GM21367 (cell line): Measurements from ENCODE around the gene ASZ1.

Experiments
- ATAC-seq: cut with Tn5 transposase; IDR thresholded peaks from one replicate; pipeline ENCODE4 v1.9.1; 2021; ENCODE audit not compliant: unreplicated experiment

The ASZ1 gene

DNA sequence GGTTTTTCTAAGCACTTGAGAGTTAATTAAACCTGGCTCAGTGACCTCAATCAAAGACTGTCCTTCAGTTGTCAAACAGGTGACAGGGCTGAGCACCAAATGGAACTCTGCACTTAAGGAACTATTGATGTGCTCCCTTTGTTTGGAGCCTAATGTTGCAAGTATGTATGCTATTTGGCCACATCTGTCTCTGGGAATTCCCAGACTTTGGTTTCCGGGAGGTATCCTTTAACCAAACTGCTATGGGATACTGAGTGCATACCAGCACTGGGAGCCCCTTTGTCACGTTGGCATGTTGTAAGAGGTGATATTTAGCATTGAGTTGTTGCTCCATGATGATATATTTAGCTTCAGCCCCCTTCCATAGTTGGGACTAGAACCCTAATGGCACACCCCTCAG, 25.2 kb downstream of the ASZ1 start:
- ATAC-seq, result no peak

DNA sequence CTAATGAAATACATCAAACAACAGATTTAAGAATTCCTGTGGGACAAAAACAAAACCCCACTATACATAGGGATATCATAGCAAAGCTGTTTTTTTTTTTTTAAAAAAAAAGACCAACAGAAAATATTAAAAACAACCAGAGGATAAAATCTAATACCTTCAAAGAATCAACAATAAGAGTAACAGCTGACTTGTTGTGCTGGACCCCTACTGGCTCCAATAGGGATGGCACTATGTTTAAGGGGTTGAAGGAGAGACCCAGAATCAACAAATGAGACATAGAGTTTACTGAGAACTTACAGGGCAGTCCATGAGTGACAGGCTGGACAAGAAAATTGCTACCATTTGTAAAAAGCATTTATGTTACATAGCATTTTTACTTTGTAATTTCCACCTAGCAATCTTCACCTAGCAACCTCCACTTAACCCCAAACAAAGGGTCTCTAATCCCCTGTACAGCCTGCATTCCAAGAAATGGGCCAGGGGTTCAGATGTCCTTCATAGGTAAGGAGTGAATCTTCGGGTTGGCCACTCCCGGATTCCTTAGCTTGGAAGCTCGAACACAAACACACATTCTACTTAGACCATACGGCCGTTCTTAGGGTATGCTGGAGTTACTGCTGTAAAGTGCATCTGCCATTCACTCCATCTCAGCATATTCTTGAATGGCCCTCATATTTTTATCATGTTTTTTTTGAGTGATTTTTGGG, 25.8 kb downstream of the ASZ1 start:
- ATAC-seq, result no peak

DNA sequence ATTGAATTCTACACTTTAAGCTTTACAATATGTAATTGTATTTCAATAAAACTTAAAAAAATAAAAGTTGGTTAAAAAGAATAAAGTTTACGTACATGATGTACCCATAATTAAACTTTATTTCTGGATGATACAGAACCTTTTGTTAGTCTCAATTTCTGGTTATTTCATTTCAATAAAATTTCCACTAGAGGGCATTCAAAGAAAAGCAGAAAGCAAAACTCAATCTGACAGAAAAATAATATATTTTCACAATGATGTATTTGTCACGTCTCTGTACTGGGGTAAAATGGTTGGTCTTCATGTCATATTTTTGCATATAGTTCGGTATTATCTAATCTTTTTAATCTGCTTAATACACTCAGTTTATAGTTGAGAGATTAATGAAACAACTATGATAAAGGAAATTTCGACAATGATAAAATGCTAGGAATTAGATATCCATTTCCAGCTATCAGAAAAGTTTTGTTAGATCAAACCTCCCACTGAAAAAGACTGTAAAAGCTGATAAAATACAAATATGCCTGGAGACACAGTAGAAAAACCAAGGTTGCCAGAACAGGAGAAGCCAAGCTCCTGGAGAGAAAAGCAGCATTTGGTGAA, 27.4 kb downstream of the ASZ1 start:
- ATAC-seq, result no peak

DNA sequence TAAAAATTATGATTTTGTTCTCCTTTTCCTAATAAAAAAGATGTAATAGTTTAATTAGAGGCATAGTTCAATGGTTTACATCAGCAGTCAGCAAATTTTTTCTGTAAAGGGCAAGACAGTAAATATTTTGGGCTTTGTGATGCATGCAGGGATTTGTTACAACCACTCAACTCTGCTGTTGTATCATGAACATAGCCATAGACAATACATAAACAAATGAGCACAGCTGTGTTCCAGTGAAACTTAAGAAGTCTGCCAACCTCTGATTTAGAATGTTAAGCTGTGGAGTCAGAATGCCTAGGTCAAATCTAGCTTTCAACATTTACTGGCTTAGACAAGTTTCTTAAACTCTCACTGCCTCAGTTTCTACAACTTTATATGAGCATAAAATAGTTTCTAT, 31.6 kb downstream of the ASZ1 start:
- no peak for ATAC-seq

DNA sequence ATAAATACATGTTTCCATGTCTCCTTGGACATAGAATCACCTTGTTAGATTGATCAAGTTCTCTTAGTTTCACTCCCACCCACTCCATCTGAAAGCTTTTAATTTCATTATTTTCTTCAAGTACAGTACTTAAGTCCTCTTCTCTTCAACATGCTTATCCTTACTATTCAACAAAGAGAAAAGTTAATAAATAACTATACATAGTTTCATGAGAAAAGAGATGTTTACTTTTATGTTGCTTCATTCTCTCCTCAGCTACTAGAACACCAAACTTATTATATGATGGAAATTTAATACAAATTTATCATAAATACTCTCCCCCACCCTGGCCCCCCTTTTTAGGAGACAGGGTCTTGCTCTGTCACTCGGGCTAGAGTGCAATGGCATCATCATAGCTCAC, 33.5 kb downstream of the ASZ1 start:
- no peak for ATAC-seq

DNA sequence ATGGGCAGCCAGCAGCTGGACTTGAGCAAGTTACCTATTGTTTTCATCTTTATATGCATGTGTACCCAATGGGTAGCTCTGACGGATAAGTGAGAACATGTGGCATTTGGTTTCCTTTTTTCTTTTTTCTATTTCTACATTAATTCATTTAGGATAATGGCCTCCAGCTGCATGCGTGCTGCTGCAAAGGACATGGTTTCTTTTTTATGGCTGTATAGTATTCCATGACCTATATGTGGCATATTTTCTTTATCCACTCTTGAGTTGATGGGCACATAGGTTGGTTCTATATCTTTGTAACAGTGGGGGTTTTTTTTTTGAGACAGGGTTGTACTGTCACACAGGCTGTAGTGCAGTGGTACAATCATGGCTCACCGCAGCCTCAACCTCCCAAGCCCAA, 37.4 kb downstream of the ASZ1 start:
- no peak for ATAC-seq

DNA sequence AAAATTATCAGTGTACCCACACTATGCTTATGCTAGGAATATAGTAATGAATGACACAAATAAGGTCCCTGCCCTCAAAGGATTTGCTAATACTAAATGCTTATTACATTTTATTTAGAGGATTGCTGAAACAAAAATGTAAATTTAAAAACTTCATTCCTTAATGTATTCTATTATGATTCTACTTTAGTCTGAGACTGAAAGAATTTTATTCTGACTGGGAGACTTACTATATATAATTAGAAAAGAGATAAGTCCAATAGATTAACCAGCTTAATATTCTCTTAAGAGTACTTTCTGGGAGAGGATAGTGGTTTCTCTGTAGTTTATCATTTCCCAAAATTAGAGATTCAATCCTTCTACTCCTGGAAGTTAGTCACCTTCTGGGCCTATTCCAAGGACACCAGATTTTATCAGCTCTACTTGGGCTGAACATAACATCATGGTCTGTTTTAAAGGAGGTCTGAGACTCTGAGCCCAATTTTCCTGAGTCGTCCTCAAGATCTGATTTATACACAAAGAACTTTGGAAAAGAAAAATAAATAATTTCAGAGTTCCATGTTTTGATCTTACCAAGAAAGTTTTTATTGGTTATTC, 41.1 kb downstream of the ASZ1 start:
- ATAC-seq, result no peak

DNA sequence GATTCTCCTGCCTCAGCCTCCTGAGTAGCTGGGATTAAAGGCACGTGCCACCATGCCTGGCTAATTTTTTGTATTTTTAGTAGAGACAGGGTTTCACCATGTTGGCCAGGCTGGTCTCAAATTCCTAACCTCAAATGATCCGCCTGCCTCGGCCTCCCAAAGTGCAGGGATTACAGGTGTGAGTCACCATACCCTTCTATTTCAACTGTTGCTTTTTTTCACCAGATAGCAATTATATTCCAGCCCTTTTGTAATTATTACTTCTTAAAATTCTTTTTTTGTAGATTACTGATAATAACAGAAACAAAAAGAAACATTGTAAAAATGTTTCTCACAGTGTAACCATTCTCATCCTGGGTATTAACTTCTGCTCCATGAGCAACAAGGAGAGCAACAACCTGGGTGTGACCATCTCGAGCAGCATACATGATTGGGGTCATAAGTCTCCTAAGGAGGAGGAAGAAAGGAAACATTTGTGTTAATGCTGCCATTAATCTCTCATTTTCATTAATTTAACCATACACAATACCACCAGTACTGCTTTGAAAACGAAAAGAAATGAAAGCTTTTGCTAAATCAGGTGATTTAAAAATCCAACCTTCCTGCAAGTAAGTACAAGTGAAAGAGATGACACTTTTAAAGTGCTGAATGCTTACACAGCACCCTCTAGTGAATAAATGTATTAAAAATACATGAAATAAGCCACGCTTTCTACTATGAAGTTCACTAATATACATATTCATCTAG, 41.8 kb downstream of the ASZ1 start:
- peak; percentile 56 for ATAC-seq

DNA sequence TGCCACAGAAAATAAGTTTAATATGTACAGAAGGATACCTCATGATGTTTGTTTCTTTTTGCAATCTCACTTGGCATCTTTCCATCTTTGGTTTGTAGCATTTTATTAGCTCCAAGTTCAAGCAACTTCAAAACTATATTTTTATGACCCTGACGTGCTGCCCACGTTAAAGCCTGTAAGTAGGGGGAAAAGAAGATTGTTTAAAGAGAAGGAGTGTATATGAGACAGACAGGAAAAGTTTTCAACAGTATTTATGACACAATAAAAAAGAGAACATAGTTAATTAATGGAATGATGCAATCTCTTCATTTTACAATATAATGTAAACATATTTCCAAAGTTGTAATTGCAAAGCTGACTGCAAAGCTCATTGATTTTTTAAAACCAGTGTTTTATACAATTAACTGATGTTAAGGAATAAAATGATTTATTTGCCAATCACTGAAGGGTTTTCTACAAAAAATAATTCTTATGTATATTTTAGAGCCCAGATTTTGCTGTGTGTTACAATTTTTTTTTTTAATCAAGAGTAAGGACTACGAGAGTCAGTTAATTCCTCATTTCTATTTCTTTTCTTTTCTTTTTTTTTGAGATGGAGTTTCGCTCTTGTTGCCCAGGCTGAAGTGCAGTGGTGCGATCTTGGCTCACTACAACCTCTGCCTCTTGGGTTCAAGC, 42.5 kb downstream of the ASZ1 start:
- no peak for ATAC-seq

DNA sequence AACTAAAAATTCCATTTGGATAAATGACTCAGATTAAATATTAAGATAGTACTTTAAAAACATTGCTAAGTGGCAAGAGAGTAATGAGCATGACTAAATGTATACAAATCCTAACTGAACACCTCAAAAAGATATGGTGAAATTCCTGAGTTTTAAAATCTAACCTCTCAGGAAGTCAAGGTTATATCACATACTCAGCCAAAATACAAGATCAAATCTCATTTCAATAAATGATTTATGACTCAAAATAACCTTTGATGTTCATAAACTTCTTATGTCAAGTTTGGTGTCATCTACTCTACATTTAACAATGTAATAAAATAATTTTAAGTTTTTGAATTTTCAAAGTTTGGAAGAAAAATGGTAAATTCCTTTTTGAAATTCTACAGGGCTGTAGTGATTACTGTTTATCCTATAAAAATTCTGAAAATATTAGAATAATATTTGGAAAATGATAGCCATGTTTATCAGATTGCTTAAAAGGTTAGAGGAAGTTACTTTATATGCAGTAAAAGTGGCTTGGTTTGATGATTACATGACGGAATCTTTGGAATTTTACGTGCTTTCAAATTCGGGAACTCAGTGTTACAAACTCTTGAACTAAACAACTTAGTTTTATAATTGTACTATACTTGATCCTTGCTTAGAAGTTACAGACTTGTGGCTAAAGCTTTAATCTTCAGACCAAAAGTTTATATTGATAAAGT, 43.7 kb downstream of the ASZ1 start:
- no peak for ATAC-seq

DNA sequence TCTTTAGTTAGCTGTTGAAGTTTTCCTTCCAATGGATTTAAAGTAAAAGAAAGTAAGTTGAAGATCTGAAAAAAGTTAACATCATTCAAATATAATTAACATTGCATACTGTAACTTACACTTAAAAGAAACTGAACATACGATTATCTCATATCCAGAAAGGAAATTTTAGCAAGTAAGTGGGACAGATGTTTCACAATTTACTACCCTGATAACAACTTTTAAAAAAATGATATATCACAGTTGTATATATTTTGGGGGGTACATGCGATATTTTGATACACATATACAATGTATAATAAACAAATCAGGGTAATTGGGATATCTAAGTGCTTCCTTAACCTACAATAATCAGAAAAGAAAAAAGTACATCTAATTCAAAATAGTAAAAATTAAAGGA, 44.2 kb downstream of the ASZ1 start:
- ATAC-seq, result no peak

DNA sequence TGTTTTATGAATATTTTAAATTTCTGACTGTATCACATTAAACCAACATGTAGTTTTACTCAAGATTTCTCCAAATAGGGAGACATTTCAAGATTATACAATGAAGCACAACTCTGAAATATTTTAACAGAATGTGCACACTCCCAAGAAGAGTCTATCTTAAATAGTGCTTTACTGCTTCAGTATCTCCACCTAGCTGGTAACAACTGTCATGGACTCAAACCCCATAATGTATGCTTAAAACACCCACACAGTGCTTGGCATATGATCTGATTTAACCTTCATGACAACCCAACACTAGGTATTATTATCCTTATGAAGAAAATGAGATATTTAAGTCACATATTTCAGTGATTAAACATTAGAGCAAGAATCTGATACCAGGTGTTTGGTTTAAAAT, 45.9 kb downstream of the ASZ1 start:
- no peak for ATAC-seq

DNA sequence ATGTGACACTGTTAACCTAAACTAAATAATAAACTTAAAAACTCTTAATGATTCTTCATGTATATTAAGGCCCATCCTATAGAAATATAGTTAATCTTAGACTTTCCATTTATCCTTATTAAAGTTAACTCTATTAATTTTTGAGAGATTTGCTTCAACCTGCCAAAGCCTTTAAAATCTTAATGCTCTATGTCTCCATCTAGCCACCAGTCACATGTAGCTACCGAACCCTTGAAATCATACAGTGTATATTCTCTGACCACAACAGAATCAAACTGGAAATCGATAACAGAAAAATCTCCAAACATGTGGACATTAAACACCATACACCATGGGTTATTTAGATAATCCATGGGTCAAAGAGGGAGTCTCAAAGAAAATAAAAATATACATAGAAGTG, 51.9 kb downstream of the ASZ1 start:
- no peak for ATAC-seq

DNA sequence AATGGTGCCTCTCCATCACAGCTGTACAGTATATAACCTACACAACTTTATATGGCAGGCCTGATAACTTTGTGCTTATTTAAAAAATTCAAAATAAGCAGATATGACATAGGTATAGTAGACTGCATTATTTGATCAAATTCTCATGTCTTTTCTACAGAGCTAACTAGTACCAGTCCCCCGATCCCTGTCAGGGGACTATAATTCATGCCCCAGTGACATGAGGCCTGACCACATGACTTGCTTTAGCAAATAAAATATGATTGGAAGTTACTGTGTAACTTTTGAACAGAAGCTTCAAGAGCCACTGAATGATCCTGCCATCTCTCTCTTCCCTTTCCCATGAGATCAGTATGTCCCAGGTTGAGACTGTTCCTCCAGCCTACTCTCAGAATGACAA, 55.2 kb downstream of the ASZ1 start:
- no peak for ATAC-seq

DNA sequence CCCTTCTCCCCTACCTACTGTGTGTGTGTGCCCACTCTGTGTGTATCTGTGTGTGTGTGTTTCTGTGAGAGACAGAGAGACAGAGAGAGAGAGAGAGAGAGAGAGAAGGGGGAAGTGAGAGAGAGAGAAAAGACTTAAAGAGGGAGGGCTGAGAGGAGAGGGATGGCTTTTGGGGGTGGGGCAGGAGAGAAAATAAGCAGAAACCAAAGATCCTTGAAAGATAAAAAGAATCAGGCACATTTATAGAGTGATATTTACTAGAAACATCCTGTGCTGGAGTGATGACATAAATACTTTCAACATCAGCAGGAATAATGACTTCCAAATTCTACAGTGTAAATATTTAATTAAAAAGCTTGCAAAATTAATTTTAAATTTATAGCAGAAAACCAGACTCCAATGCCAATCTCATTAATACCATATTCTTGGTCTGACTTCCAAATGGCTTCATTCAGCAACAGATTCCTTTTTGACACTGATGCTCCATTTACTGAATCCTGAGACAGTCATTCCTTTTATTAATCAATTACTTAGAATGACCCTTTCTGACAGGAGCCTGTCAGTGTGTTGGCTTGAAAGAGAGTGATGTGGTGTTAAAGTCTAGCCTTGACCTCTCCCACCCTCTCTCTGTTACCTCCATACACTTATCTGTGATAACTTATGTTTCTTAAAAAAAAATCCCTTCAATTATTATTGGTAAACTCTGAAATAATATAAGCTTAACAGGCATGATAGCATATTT, 62.8 kb downstream of the ASZ1 start:
- ATAC-seq, result no peak

DNA sequence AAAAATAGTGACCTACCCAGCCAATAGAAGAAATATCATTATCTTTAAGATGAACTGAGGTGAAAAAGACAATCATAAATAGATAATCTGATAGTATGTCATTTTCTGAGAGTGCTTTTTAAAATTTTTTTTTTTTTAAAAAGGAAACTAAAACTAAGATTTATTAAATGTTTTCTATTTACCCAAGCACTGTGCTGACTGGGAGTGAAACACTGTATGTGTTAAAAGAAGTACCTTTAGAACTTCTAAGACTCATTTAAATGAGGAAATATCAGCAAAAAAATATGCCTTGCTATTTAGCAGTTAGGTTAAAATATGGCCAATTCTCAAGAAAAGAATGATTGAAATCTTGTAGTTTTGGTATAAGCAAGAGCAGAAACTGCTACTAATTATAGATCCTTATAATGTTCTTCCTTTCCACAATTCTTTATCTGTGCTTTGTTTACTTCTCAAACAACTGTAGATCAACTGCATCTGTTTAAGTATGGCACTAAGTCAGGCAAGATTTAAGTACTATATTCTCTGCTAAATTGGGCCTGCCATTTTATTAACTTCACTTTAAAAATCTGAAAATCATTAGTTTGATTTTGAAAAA, 64.9 kb downstream of the ASZ1 start:
- no peak for ATAC-seq

DNA sequence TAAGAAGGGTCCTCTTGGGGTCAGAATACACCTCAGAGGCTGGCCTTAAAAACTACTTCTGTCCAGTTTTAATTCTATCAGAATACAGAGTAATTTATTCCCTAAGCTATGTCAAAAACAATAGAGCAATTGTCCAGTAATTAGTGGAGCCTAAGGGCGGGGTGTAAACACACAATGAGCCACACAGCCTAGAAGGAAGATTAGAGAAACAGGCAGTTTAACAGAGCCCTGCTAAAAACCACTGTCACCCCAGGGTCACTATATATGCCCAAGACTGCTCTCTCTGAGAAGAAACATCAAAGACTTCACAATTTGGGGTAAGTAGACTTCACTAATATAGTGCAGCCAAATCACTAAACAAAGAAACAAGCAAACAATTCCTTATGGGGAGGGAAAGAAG, 77.3 kb downstream of the ASZ1 start:
- ATAC-seq, result no peak

DNA sequence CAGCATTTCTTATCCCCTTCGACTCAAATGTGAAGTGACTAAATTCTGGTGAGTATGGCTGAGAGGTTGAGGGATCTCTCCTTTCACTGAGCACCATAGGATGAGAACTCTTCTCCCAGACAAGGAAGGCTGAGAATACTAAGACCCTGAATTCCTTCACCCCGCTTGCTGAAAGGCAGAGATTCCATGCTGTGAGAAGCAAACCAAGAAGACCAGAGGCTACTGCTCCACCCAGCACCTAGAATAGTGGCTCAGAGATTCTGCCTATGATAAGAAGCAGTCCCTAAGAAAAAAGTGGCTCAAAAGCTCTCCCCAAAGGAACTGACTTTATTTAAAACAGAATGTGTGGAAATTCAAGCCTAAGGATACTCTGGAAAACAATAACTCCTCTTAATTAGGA, 77.7 kb downstream of the ASZ1 start:
- ATAC-seq, result no peak

DNA sequence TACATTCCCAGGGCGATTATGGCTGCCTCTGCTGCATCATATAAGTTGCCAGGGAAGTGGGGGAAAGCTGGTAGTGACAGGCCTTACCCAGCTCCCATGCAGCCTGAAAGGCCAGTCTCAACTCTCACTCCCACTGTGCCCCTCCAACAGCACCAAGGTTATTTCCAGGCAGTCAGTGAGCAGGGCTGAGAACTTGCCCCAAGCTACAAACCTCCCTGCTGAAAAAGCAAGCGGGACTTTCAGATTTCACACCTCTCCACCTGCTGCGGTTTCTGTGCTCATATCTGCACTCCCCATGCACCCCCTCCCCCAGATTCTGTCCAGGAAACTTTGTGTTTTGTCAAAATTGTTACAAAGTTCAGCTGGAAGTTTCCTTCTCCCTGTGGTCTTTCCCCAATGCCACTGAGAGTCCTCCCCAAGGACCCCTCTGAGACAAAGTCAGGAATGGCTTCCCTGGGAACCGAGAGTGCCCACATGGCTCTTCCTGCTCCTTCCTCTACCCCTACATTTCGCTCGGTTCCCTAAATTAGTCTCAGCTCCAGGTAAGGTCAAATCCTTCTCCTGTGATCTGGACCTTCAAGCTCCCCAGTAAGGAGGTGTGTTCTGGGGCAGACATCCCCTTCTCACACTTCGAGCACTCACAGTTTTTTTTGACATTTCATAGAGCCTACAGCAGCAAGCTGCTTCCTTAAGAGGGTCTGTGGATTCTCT, 79.2 kb downstream of the ASZ1 start:
- peak; percentile 92 for ATAC-seq
